Adrenal gland (tissue), 12 donors: Measurements from ENCODE around the gene COQ8B. TPM values are rescaled to one million over a fixed set of nuclear protein-coding genes. Genes with fewer than 3 reads are reported as not detected.

Experiments used
- DNase-seq, 7 donors: peaks; one replicate each; pipeline ENCODE4 v3.0.0-alpha.2; 2019 to 2020
- H3K27ac ChIP-seq, 5 donors: fragments of 200-600 bp; sonication (generic) in 4 of 5; 1 replicate in 3 of 5; 2 replicates in 2 of 5; pipeline versions ENCODE4 v1.5.1 to v1.8.0; 2016 to 2020; ENCODE audit warnings: mild to moderate bottlenecking in 1 of 5
- H3K27me3 ChIP-seq: fragments of 200-600 bp; 2 replicates; pipeline ENCODE4 v1.8.0; 2021
- H3K36me3 ChIP-seq, 2 donors: fragments of 200-600 bp; replicated peaks in 1 of 2; 1 replicate in 1 of 2; 2 replicates in 1 of 2; pipeline versions ENCODE4 v1.5.1 to v1.8.0; 2018 to 2022
- H3K4me1 ChIP-seq, 2 donors: fragments of 200-600 bp; replicated peaks in 1 of 2; 1 replicate in 1 of 2; 2 replicates in 1 of 2; pipeline versions ENCODE4 v1.5.1 to v1.8.0; 2018 to 2021
- H3K4me3 ChIP-seq, 4 donors: fragments of 200-600 bp; sonication (generic) in 3 of 4; one replicate each; pipeline ENCODE4 v1.5.1; 2016 to 2018
- H3K9me3 ChIP-seq, 3 donors: fragments of 200-600 bp; sonication (generic) in 1 of 3; replicated peaks in 1 of 3; 1 replicate in 2 of 3; 2 replicates in 1 of 3; pipeline versions ENCODE4 v1.5.1 to v1.8.0; 2016 to 2021
- CTCF ChIP-seq, 6 experiments: fragments of 450-650 bp in 4 of 6; fragments of 200-600 bp in 2 of 6; sonication (generic) in 1 of 6; IDR thresholded peaks; 1 replicate in 5 of 6; 2 replicates in 1 of 6; pipeline versions ENCODE4 v1.5.1 to v1.8.0; 2016 to 2021; ENCODE audit warnings: antibody characterized with exemption in 6 of 6, mild to moderate bottlenecking in 2 of 6, moderate library complexity in 1 of 6
- POLR2A ChIP-seq, 2 donors: fragments of 450-650 bp; IDR thresholded peaks; one replicate each; pipeline ENCODE4 v1.6.1; 2017; ENCODE audit warnings: antibody characterized with exemption in 2 of 2, mild to moderate bottlenecking in 2 of 2, moderate library complexity in 1 of 2
- WGBS, 4 donors: extraction: QIAGEN DNeasy Blood & Tissue Kit in 2 of 4; methylation state at CpG; one replicate each; pipeline versions ENCODE4 v1.1.5 to v1.1.7; 2013 to 2017; 5-methylcytosine and 5-hydroxymethylcytosine counted together
- intact Hi-C, 2 donors: fragments of 100-400 bp; cut with DNase I; formaldehyde crosslinking; loops; one replicate each; pipeline versions ENCODE4 v1.14.1 to v1.15.0; 2022 to 2023
- polyA plus RNA-seq, 3 donors: library from polyadenylated mRNA; stranded (reverse); fragments of 200-250 nt in 2 of 3; fragments of 350-450 nt in 1 of 3; fragmentation: Illumina TruSeq in 1 of 3; extraction: RNeasy Lipid Tissue Mini Kit (QIAGEN cat#74804) in 1 of 3; gene quantifications; one replicate each; pipeline ENCODE4 v1.2.3, GENCODE V29; 2013 to 2014
- total RNA-seq, 9 donors: library from RNA; depleted of rRNA in 4 of 9; stranded (reverse); fragments of >200 nt in 4 of 9; fragments of 120-200 nt in 1 of 9; fragmentation: NEBNext Ultra II Directional in 1 of 9; extraction: Animal tissue kit (Norgen Biotek cat#: 25700) in 1 of 9; gene quantifications; one replicate each; pipeline versions ENCODE4 v1.1.0 to v1.2.4, GENCODE V29; 2013 to 2023
- donor health status: healthy with polysubstance abuse.
- donor health status: Bipolar disorder and iron deficiency.
- donor health status: DM: yes; HTN: yes; CAD: no.
- donor health status: DM: no; HTN: no; CAD: no.
- donor health status: DM: no; HTN: no; CAD: no.
- donor health status: DM: yes; HTN: yes; CAD: no.

Gene COQ8B
- total and polyA plus RNA-seq, 12 donors = 13.7 to 80.4 (median 48.9) TPM

- 94 to 98% (median 96%) methylated on average over 4 of the region's 4 CpGs for WGBS, 4 donors
- no peak for DNase-seq
- Histone ChIP-seq H3K9me3 (no peaks in the 10 kb centered on the region), H3K27me3 (no peaks in the 10 kb centered on the region), H3K4me1 (peaks cover 31 to 42% of the 10 kb centered on the region in 2 donors), H3K4me3 (no peak overlapping the region), H3K27ac (no peak overlapping the region), H3K36me3 (peaks cover 0 to 56% of the 10 kb centered on the region in 2 donors)
- intact Hi-C loops = no loop called here
- TF ChIP-seq POLR2A (IDR thresholded peaks at IDR 0.05) (no peak), CTCF (IDR thresholded peaks at IDR 0.05) (no peak)
These were observed 7.6 kb upstream of the COQ8B start for GRCh38 chr19:40724315-40724714.

- Histone ChIP-seq H3K9me3 (no peaks in the 10 kb centered on the region), H3K27ac (no peak overlapping the region), H3K36me3 (peaks cover 0 to 51% of the 10 kb centered on the region in 2 donors), H3K4me1 (peaks cover 35 to 44% of the 10 kb centered on the region in 2 donors), H3K27me3 (no peaks in the 10 kb centered on the region), H3K4me3 (no peak overlapping the region)
- intact Hi-C loops = no loop called here
- WGBS, 4 donors = 88 to 96% (median 91%) methylated on average over 5 of the region's 5 CpGs
- DNase-seq = no peak
- TF ChIP-seq CTCF (IDR thresholded peaks at IDR 0.05) (no peak), POLR2A (IDR thresholded peaks at IDR 0.05) (no peak)
These were observed 7.1 kb upstream of the COQ8B start for GRCh38 chr19:40723661-40724254.

- DNase-seq = peak in 1 of 7 donors; percentile 47
- Histone ChIP-seq H3K27ac (peak overlapping the region in 4 of 5 donors; percentile 25 to 97 (median 94)), H3K9me3 (no peaks in the 10 kb centered on the region), H3K4me3 (peak overlapping the region in 1 of 4 donors; percentile 20), H3K36me3 (peaks cover 0 to 34% of the 10 kb centered on the region in 2 donors), H3K27me3 (no peaks in the 10 kb centered on the region), H3K4me1 (peaks cover 41 to 44% of the 10 kb centered on the region in 2 donors)
- TF ChIP-seq POLR2A (IDR thresholded peaks at IDR 0.05) (no peak), CTCF (IDR thresholded peaks at IDR 0.05) (no peak)
- intact Hi-C loops = no loop called here
- 48 to 60% (median 54%) methylated on average over 9 of the region's 9 CpGs for WGBS, 4 donors
These were observed 5.4 kb upstream of the COQ8B start for GRCh38 chr19:40721936-40722661.

- Histone ChIP-seq H3K36me3 (peaks cover 0 to 24% of the 10 kb centered on the region in 2 donors), H3K4me1 (peaks cover 44 to 49% of the 10 kb centered on the region in 2 donors), H3K27ac (peak overlapping the region; percentile 44 to 97 (median 95)), H3K27me3 (no peaks in the 10 kb centered on the region), H3K4me3 (peak overlapping the region in 1 of 4 donors; percentile 72), H3K9me3 (no peaks in the 10 kb centered on the region)
- intact Hi-C loops = no loop called here
- WGBS, 4 donors = 78 to 95% (median 81%) methylated on average over 6 of the region's 6 CpGs
- no peak for DNase-seq
- no peak for TF ChIP-seq CTCF (IDR thresholded peaks at IDR 0.05)
- no peak for TF ChIP-seq POLR2A (IDR thresholded peaks at IDR 0.05)
These were observed 4.4 kb upstream of the COQ8B start for GRCh38 chr19:40721140-40721486.
